IPS-18c (cell line): ENCODE data around the gene SPRED1.

Experiments used
- H3K4me3 ChIP-seq: 2 replicates; pipeline ENCODE4 v1.7.0; 2013; ENCODE audit warnings: low read depth, mild to moderate bottlenecking, low read length, moderate library complexity; ENCODE audit not compliant: insufficient read depth
- H3K9me3 ChIP-seq: one replicate; pipeline ENCODE4 v1.6.1; 2013; ENCODE audit warnings: mild to moderate bottlenecking, low read length, moderate library complexity; ENCODE audit not compliant: control insufficient read depth, insufficient read depth

SPRED1 gene

DNA sequence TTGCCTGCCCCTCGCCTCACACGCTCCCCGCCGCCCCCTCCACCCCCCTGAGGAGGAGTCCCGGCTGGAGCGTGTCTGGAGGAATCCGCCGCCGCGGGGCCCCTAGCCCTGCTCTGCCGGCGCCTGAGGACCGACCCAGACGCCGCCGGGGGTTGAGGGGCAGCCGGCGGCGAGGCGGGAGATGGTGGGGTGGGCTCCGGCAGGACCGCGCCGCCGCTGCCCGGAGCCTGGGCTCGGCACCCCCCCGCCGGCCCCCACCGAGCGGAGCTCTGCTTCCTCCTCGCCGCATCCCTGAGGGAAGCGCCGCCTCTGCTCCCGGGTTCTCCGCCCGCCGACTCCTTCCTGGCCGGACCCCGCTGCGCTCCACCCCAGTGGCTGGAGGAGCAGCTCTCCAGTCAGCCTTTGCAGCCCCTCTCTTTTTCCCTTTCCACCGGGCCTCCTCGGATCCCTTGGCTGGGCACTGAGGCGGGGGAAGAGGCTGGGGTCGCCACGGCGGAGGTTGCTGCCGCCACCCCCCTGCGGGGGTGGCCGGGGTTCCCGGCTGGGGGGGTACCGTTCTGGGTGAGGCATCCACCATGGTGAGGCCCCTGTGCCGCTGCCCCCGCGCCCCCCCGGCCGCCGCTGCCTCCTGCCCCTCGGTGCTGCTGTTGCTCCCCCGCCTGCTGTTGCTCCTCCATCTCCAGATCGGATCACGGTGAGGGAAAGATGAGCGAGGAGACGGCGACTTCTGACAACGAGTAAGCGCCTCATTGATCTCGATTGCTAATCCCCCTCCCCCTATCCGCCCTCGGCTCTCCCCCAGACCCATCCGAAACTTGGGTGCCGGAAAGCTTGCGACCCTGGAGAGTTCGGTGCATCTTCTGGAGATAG lies at the start of gene SPRED1:
Gene SPRED1 (plus strand): TSS at position 356 of the 870 bp plus-strand sequence. CDS start 350 bp downstream, at position 706.
- Histone ChIP-seq H3K9me3 (no peaks in the 10 kb centered on the region), H3K4me3 (peak within 1 kb of the TSS; percentile 56)

DNA sequence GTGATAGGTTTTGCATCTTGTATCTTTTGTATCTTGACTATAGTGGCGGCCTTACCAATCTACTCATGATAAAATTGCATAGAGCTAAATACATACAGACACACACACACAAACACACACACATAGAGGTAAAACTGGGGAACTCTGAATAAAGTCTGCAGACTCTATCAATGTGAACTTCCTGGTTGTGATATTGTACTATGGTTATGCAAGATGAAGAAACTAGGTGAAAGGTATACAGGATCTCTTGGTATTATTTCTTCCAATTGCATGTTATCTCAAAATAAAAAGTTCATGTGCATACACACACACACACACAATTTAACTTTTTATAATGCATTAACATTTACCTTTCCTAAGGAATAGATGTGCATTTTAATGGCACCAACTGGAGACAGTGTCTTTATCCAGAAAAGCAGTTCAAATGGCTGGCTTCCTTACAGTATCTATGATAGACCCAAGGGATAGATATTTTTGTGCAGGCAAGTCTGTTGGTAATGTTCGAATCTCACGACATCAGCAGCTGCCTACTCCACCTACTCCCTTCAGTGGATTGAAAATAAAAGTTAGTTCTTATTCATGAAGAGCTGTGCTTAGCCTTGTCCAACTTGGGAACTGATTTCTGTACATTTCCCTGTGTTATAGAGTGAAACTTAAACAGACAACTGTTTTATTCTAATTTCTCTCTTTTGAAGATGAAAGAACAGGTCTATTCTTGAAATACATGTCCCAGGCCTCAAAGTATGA lies 46.9 kb upstream of the SPRED1 start:
- Histone ChIP-seq H3K4me3 (no peak overlapping the region), H3K9me3 (no peaks in the 10 kb centered on the region)

DNA sequence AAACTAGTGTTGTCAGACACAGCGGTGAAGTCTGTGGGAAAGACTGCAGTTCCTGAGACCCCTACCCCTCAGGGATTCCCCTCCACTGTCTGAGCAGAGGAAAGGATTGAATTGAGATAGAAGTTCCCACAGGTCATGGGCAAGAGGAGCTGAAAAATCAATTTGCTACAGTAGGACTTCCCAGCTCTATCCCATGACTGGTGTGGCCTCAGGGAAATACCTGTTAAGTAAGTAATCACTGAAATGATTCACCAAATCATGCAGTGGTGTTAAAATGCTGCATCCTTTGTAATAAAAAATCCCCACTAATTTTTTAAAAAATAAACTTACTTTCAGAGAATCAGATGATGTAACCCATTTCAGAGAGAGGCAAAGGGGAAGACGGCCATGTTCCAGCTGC lies 45.0 kb upstream of the SPRED1 start:
- Histone ChIP-seq H3K4me3 (no peak overlapping the region), H3K9me3 (no peaks in the 10 kb centered on the region)

DNA sequence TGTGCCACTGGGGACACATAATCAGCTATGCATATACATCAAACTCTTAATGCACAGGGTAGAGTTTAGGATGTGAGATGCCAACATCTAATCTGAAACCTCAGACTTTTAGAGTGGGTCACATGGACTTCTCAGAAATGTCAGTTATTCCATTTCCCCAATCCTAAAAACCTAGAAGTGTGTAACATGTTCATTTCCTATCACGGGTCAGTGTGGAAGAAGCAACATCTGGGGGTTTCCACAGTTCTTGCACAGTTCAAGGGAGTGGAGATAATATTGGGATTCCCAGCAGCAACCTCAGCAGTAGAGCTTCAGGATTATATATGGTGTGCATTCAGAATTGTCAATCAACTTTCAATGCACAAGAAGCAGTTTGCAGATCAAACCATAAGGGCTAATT lies 44.4 kb upstream of the SPRED1 start:
- Histone ChIP-seq H3K9me3 (no peaks in the 10 kb centered on the region), H3K4me3 (no peak overlapping the region)

DNA sequence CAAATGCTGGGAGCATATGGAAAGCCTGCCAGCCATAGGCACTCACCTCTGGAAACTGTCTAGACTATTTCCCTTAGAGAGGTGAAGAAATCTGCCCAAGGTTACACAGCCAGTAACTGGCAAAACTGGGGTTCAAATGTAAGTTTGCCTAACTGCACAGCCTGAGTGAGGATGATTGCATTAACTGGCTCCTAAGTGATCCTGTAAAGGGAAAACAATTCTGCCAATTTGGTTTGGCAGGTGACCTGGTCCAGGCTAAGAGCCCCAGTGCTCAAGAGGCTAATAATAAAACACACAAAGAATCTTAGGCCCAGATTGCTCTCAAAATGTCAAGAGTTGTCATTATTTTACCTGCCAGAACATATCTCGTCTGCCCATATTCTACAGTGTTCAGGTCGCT lies 43.9 kb upstream of the SPRED1 start:
- H3K9me3 ChIP-seq = no peaks in the 10 kb centered on the region
- H3K4me3 ChIP-seq = no peak overlapping the region

DNA sequence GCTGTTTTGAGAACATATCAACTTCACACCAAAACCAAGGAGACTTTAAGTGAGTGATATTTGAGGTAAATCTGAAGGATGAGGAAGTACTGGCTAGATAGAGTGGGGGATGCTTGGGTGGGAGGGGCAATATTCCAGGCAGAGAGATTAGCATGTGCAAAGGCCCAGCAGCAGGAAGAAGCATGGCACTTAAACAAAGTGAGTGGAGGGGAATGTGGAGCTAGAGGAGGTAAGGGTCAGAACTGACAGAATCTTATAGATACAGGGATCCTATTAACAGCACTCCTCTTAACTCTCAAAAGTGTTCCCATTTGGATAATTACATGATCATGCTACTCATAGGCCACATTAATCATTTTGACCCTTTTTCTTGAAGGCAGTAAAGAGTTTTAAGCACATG lies 41.4 kb upstream of the SPRED1 start:
- Histone ChIP-seq H3K9me3 (no peaks in the 10 kb centered on the region), H3K4me3 (no peak overlapping the region)

DNA sequence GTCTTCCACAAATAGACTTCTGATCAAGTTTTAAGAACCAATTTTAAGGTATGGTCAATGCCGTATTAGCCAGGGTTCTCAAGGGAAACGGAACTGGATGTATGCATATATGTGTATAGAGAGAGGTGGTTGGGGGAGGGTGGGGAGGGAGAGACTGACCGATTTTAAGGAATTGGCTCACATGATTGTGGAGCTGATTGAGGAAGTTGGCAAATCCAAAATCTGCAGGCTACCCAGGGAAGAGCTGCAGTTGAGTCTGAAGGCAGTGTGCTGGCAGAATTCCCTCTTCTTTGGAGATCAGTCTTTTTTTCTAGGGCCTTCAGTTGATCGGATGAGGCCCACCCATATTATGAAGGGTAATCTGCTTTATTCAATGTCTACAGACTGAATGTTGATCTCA lies 40.8 kb upstream of the SPRED1 start:
- Histone ChIP-seq H3K4me3 (no peak overlapping the region), H3K9me3 (no peaks in the 10 kb centered on the region)

DNA sequence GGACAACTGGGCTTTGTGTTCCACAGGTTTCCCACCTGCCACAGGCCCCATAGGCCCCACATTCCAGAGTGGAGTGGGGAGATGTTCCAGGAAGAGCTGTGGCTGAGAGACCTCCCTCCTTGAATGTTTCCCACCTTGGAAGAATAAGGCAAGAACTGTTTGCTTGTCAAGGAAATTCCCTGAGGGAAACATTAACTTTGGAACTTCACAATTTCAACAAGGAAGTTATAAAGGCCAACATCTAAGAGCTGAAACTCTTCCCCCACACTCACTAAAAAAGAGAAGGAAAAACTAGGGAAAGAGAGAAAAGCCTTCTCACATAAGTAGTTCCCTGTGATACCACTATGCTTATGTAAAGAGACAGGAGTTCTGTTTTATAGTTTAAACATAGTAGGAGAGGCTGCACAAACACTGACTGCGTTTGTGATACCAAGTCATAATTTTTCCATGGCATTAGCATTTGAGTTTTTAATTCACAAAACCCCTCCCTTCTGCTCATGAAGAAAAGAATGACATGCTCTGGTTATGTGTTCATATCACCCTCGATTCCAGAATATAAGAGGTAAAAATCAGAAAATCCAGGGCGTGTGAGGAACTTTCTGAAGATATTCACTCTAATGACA lies 39.8 kb upstream of the SPRED1 start:
- Histone ChIP-seq H3K9me3 (no peaks in the 10 kb centered on the region), H3K4me3 (no peak overlapping the region)

DNA sequence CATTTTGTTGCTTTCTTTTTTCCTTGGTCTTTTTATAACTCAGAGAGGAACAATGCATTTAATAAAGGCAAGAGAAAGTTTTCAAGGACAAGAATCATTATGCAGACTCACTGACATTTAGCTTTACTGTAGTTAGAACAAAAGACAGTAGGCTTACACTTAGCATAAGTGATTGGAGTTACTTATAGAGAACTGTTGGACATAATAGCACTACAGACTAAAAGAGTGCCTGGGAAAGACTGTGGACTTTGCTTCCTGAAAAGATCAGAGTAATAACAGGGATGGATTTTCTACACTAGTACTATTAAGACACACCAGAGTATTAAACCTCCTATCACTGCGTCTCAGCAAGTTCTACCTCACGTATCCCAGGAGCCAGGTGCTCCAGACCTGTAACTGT lies 39.3 kb upstream of the SPRED1 start:
- H3K4me3 ChIP-seq = no peak overlapping the region
- no peaks in the 10 kb centered on the region for H3K9me3 ChIP-seq

DNA sequence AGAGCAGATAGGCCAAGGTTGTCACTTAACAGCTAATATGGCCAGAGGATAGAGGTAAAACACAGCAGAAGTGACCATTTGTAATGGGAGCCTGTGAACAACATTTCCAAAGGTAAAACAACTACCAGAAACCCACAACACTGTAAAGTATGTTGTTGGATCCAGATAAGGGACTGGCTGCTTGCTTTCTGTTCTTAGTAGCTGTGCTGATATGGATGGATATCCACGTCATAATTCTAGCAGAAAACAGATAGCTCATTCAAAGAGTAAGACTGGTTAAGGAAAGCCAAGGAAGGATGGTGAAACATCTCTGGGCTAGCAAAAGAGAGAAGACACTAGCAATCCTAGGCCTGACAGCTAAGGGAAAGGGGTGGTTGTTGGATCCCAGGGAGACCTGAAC lies 36.9 kb upstream of the SPRED1 start:
- Histone ChIP-seq H3K4me3 (no peak overlapping the region), H3K9me3 (no peaks in the 10 kb centered on the region)

DNA sequence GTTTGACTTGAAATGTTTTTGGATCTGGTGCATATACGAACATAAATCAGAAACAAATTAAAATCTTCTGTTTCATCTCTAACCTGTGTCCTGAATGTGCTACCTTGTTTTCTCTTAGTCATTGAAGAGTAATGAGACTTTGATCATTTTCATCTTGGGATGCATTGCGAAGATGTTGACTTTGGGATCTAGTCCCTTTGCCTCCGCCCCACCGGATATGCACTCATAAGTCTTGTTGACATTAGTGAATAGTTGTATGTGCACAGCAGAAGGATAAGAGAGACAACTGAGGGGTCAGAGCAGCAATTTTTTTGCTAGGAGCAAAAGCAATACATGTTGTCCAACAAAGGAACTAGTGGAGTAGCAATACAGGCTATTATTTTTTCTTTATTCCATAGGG lies 35.9 kb upstream of the SPRED1 start:
- H3K4me3 ChIP-seq = no peak overlapping the region
- H3K9me3 ChIP-seq = no peaks in the 10 kb centered on the region

DNA sequence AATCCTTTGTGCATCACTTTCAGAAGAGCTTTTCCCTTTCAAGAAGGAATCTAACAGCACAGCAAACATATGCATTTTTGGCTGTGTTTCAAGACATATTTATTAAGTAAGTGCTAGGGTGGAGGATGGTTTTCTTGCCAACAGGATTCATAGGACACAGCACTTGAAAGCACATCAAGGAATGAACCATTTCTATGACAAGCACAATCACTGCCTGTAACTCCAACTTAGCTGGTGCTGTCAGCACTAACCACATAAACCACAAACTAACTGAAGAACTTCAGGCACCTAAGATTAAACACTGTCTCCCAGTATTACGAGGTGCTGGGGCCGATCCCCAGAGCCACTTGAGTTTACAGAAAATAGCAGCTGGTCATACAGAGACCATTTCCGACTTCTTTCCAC lies 35.4 kb upstream of the SPRED1 start:
- H3K4me3 ChIP-seq = no peak overlapping the region
- H3K9me3 ChIP-seq = no peaks in the 10 kb centered on the region

DNA sequence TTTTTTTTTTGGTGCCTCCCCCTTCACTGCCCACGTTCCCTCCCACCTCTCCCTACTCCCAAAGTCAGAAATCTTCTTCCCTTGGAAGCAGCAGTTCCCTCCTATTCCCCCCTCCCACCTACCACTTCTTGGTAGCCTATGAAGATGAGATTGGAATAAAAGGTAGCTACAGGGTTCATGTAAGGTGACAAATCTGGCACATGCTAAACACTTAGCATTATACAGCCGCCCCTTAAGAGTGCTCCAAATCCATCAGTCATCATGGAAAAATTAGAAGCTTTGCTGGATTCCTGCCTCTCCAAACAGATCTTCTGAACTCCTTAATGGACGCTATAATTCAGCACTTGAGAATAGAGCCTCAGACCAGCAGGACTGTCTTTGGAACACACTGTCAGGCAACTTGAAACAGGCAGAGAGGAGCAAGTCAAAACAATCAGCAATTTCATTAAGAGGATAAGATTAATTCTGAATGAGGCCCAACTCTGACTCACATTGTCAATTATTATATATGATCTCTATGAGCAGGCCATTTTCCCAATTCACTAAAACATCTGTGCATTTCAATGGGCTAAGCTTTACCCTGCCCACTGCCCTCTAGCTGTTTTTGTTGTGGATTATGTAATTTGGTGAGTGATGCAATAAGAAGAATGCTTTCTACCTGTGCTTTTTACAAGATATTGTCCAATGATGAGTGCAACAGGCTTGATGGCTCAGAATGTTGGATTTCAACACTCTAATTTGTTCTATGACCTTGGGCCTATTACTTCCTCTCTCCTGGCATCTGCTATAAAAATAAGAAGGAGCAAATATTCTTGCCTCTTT lies 34.6 kb upstream of the SPRED1 start:
- H3K9me3 ChIP-seq = peaks cover 2% of the 10 kb centered on the region
- H3K4me3 ChIP-seq = no peak overlapping the region; the same call in 1 of the 2 replicates

DNA sequence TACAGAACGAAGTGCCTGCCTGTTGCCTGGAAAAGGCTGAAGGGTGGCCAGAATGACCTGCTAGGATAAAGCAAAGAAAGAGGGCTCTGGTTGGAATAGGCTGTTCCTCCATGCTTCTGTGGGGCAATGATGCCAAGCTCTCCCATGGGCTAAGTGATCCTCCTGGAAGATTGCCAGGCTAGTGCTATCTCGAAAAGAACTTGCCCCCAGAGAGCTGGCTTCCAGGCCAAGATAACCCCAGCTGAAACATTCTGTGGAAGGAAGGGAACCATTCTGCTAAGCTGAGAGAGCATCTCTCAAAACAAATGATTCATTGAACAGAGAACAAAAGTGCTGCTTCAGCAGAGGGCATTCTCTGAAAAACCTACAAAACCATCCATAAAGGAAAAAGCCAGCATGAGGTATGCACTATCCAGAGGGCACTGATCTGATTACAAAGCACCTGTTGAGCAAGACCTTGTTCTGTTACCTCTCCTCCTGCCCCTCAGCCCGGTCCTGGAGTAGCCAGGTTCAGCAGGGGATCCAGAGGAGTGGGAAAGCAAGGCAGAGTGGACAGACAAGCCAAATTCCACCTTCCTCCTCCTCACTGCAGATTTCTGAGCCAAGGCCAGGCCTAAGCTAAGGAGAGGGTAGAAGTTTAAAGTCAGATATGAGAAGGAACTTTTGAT lies 31.9 kb upstream of the SPRED1 start:
- peaks cover 2% of the 10 kb centered on the region for H3K9me3 ChIP-seq
- H3K4me3 ChIP-seq = no peak overlapping the region

DNA sequence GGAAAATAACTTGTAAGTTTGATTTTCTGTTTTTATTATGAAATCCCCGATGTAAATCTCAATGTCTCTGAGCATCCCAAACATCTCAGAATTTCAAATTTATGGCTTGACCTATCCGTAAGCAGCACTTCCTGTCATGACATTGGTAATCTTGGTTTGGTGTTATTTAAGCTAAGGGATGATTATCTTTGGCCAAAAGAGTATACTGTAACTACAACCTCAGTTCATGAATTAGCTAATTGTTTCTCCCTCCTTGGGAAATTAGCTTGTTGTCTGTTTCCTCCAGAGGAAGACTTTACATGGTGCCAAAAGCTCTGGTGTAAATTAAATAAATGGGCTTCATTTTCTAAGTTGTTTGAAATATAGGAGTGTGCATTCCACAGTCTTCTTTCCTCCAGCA lies 28.1 kb upstream of the SPRED1 start:
- no peak overlapping the region for H3K4me3 ChIP-seq
- H3K9me3 ChIP-seq = peaks cover 2% of the 10 kb centered on the region

DNA sequence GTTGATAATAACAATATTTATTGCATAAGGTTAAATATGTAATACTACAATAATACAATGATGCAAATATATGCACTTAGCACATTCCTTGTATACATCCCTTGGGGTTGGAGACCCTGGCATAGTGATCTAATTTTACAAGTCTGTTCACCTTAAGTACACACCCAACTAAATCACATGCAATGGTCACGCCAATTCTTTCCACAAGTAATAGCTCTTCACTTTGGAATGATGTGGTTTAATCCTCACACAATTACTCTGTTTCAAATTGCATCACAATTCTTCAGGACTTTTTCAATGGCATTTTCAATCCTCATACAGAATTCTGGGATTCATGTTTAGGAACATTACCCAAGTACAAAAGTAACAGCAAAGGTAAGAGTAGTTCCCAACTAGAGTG lies 27.3 kb upstream of the SPRED1 start:
- no peak overlapping the region for H3K4me3 ChIP-seq
- peaks cover 2% of the 10 kb centered on the region for H3K9me3 ChIP-seq
